H1 (cell line): ENCODE data around the gene ARF6. TPM values are rescaled to one million over a fixed set of nuclear protein-coding genes. Genes with fewer than 3 reads are reported as not detected.

Source experiments
- CTCF ChIA-PET: fragments of 300-600 bp; sonication (Branson Sonifier 250); formaldehyde crosslinking; loops from one replicate; lab custom pipeline; 2021; ENCODE audit not compliant: partially characterized antibody; lab: Charles Lee
- POLR2A ChIA-PET: fragments of 300-600 bp; sonication (Branson Sonifier 250); formaldehyde crosslinking; loops from one replicate; lab custom pipeline; 2021; ENCODE audit warnings: inconsistent platforms; ENCODE audit not compliant: partially characterized antibody; lab: Charles Lee
- DNase-seq, 2 experiments: peaks; one replicate each; pipeline versions ENCODE4 v3.0.0 to v3.0.0-alpha.2; 2010 to 2022; ENCODE audit warnings: low spot score in 2 of 2, low read depth in 1 of 2, mixed read lengths in 1 of 2
- FAIRE-seq: peaks from 2 replicates; lab custom pipeline; 2011; peaks lifted over from hg19 to GRCh38; lab: Jason Lieb, UNC
- H2AFZ ChIP-seq: 2 replicates; pipeline ENCODE4 v1.8.1; 2012; ENCODE audit warnings: low read length, inconsistent platforms
- H2AK5ac ChIP-seq: 2 replicates; pipeline ENCODE4 v1.6.1; 2013; ENCODE audit warnings: low read depth, low read length
- H2BK120ac ChIP-seq: replicated peaks from 2 replicates; pipeline ENCODE3; 2013; ENCODE audit warnings: low read depth, low read length, inconsistent platforms
- H2BK12ac ChIP-seq: 2 replicates; pipeline ENCODE4 v1.6.1; 2013; ENCODE audit warnings: low read depth, low read length
- H2BK15ac ChIP-seq: 2 replicates; pipeline ENCODE4 v1.6.1; 2013; ENCODE audit warnings: low read length
- H2BK20ac ChIP-seq: 2 replicates; pipeline ENCODE4 v1.6.1; 2013; ENCODE audit warnings: low read length
- H2BK5ac ChIP-seq: 2 replicates; pipeline ENCODE4 v1.6.1; 2013; ENCODE audit warnings: low read depth, low read length
- H3K14ac ChIP-seq: 2 replicates; pipeline ENCODE4 v1.6.1; 2013; ENCODE audit warnings: inconsistent platforms; ENCODE audit not compliant: insufficient read length
- H3K18ac ChIP-seq: 2 replicates; pipeline ENCODE4 v1.6.1; 2013; ENCODE audit warnings: low read length; ENCODE audit errors: extremely low read depth
- H3K23ac ChIP-seq: 2 replicates; pipeline ENCODE4 v1.6.1; 2013; ENCODE audit warnings: inconsistent platforms; ENCODE audit not compliant: insufficient read length
- H3K23me2 ChIP-seq: 2 replicates; pipeline ENCODE4 v1.6.1; 2013; ENCODE audit warnings: low read depth, low read length
- H3K27ac ChIP-seq: 2 replicates; pipeline ENCODE4 v1.6.1; 2011; ENCODE audit warnings: low read depth, low read length, inconsistent platforms
- H3K27me3 ChIP-seq, 4 experiments: replicated peaks in 1 of 4; 1 replicate in 1 of 4; 2 replicates in 3 of 4; pipeline versions ENCODE4 v1.6.1 to v1.8.1; 2011 to 2013; ENCODE audit warnings: low read length in 3 of 4, mild to moderate bottlenecking in 3 of 4, inconsistent platforms in 2 of 4, mixed read lengths in 2 of 4, moderate library complexity in 1 of 4; ENCODE audit not compliant: control insufficient read depth in 3 of 4, insufficient read depth in 3 of 4; ENCODE audit errors: extremely low read depth in 1 of 4
- H3K36me3 ChIP-seq, 4 experiments: 2 replicates each; pipeline versions ENCODE4 v1.6.1 to v1.8.1; 2011 to 2013; ENCODE audit warnings: mild to moderate bottlenecking in 4 of 4, low read length in 3 of 4, moderate library complexity in 2 of 4, control low read depth in 1 of 4, inconsistent platforms in 1 of 4; ENCODE audit not compliant: insufficient read depth in 4 of 4, control insufficient read depth in 2 of 4
- H3K4ac ChIP-seq: replicated peaks from 2 replicates; pipeline ENCODE3; 2013; ENCODE audit warnings: low read length, low read depth, mixed read lengths, inconsistent platforms; ENCODE audit not compliant: insufficient read length
- H3K4me1 ChIP-seq, 4 experiments: replicated peaks in 1 of 4; 1 replicate in 1 of 4; 2 replicates in 3 of 4; pipeline versions ENCODE4 v1.6.1 to v1.8.1; 2011 to 2013; ENCODE audit warnings: low read length in 3 of 4, inconsistent platforms in 2 of 4, mixed read lengths in 1 of 4; ENCODE audit not compliant: insufficient read depth in 4 of 4, control insufficient read depth in 3 of 4
- H3K4me2 ChIP-seq, 2 experiments: 2 replicates each; pipeline versions ENCODE4 v1.6.1 to v1.8.1; 2011 to 2013; ENCODE audit warnings: low read depth in 2 of 2, low read length in 2 of 2, control low read depth in 1 of 2, inconsistent platforms in 1 of 2, mild to moderate bottlenecking in 1 of 2; ENCODE audit not compliant: insufficient read depth in 1 of 2
- H3K4me3 ChIP-seq, 4 experiments: fragments of 200-600, 300-600 bp in 1 of 4; sonication (generic), shearing (Covaris generic), sonication (Bioruptor Twin) in 1 of 4; 2 replicates each; pipeline versions ENCODE4 v1.5.1 to v1.8.1; 2011 to 2016; ENCODE audit warnings: low read length in 4 of 4, low read depth in 3 of 4, control low read depth in 2 of 4, inconsistent platforms in 2 of 4, mild to moderate bottlenecking in 2 of 4, mixed read lengths in 1 of 4, moderate library complexity in 1 of 4; ENCODE audit not compliant: insufficient read depth in 2 of 4; ENCODE audit errors: extremely low read depth in 1 of 4
- H3K56ac ChIP-seq: replicated peaks from 2 replicates; pipeline ENCODE3; 2013; ENCODE audit warnings: low read depth, mild to moderate bottlenecking, mixed read lengths, low read length, inconsistent platforms; ENCODE audit not compliant: insufficient read length
- H3K79me1 ChIP-seq: 2 replicates; pipeline ENCODE4 v1.6.1; 2013; ENCODE audit warnings: low read depth, low read length, control low read depth
- H3K79me2 ChIP-seq, 2 experiments: 2 replicates each; pipeline versions ENCODE4 v1.6.1 to v1.8.1; 2012 to 2013; ENCODE audit warnings: low read length in 2 of 2, mild to moderate bottlenecking in 2 of 2, inconsistent platforms in 1 of 2; ENCODE audit not compliant: insufficient read depth in 2 of 2, control insufficient read depth in 1 of 2
- H3K9ac ChIP-seq, 4 experiments: replicated peaks in 1 of 4; 1 replicate in 1 of 4; 2 replicates in 3 of 4; pipeline versions ENCODE4 v1.6.1 to v1.8.1; 2011 to 2013; ENCODE audit warnings: low read depth in 3 of 4, low read length in 3 of 4, control low read depth in 2 of 4, mild to moderate bottlenecking in 2 of 4, moderate library complexity in 2 of 4, inconsistent platforms in 1 of 4; ENCODE audit errors: extremely low read depth in 1 of 4
- H3K9me3 ChIP-seq, 2 experiments: 2 replicates each; pipeline versions ENCODE4 v1.6.1 to v1.8.1; 2012 to 2013; ENCODE audit warnings: mild to moderate bottlenecking in 2 of 2, moderate library complexity in 2 of 2, control low read depth in 1 of 2, inconsistent platforms in 1 of 2, low read depth in 1 of 2, low read length in 1 of 2, mixed read lengths in 1 of 2; ENCODE audit not compliant: insufficient read depth in 2 of 2
- H4K20me1 ChIP-seq, 2 experiments: replicated peaks in 1 of 2; 2 replicates each; pipeline versions ENCODE3 to v1.8.1; 2011 to 2013; ENCODE audit warnings: inconsistent platforms in 2 of 2, low read length in 2 of 2, mild to moderate bottlenecking in 1 of 2; ENCODE audit not compliant: insufficient read depth in 2 of 2, control insufficient read depth in 1 of 2
- H4K5ac ChIP-seq: 2 replicates; pipeline ENCODE4 v1.6.1; 2013; ENCODE audit warnings: low read length, low read depth, mixed read lengths, inconsistent platforms; ENCODE audit not compliant: insufficient read length
- H4K8ac ChIP-seq: 2 replicates; pipeline ENCODE4 v1.8.0; 2013; ENCODE audit warnings: mild to moderate bottlenecking, moderate library complexity, low read length, inconsistent platforms; ENCODE audit not compliant: insufficient read depth; ENCODE audit errors: extremely low read depth
- H4K91ac ChIP-seq: replicated peaks from 2 replicates; pipeline ENCODE3; 2013; ENCODE audit warnings: low read length, mixed read lengths, inconsistent platforms; ENCODE audit not compliant: insufficient read length
- SIRT6 ChIP-seq: IDR thresholded peaks from one replicate; pipeline ENCODE4 v1.7.1; 2012; ENCODE audit warnings: low read length, inconsistent platforms
- SRF ChIP-seq: IDR thresholded peaks from 2 replicates; pipeline ENCODE4 v1.6.1; 2011; ENCODE audit warnings: mild to moderate bottlenecking, low read depth, low read length, moderate library complexity
- YY1 ChIP-seq: IDR thresholded peaks from 2 replicates; pipeline ENCODE4 v1.6.1; 2011; ENCODE audit warnings: low read depth, mild to moderate bottlenecking, low read length
- WGBS, 2 experiments: shearing (Covaris generic) in 1 of 2; methylation state at CpG; one replicate each; pipeline versions ENCODE4 v1.1.6 to v1.1.7; 2013 to 2015; ENCODE audit warnings: low lambda C conversion rate in 2 of 2, mixed read lengths in 2 of 2, inconsistent platforms in 1 of 2, low coverage in 1 of 2, missing lambda C conversion rate in 1 of 2; ENCODE audit not compliant: insufficient replicate concordance in 2 of 2, insufficient coverage in 1 of 2, insufficient read length in 1 of 2; ENCODE audit errors: extremely low coverage in 1 of 2, missing lambda C conversion rate in 1 of 2; 5-methylcytosine and 5-hydroxymethylcytosine counted together
- polyA plus RNA-seq, 7 experiments: library from polyadenylated mRNA; depleted of rRNA in 3 of 7; stranded (reverse) in 5 of 7; unstranded in 2 of 7; fragments of >200 nt in 5 of 7; fragments of 200-250 nt in 2 of 7; gene quantifications; 1 replicate in 5 of 7; 2 replicates in 1 of 7; 4 replicates in 1 of 7; pipeline versions ENCODE4 v1.2.1 to v1.2.3, GENCODE V29; 2011 to 2013; ENCODE audit warnings: missing spikeins in 2 of 7, mixed read lengths in 2 of 7
- total RNA-seq: library from RNA; stranded (reverse); fragmentation: NEBNext Ultra II Directional; extraction: Animal tissue kit (Norgen Biotek cat#: 25700); gene quantifications from 2 replicates; pipeline ENCODE4 v1.2.1, GENCODE V29; 2021

The ARF6 gene
- total and polyA plus RNA-seq, 2 of the 8 experiments (the other 6 are each of a cell fraction or from before 2014, with no cell fraction given) = 17.2 to 56.7 TPM

DNA sequence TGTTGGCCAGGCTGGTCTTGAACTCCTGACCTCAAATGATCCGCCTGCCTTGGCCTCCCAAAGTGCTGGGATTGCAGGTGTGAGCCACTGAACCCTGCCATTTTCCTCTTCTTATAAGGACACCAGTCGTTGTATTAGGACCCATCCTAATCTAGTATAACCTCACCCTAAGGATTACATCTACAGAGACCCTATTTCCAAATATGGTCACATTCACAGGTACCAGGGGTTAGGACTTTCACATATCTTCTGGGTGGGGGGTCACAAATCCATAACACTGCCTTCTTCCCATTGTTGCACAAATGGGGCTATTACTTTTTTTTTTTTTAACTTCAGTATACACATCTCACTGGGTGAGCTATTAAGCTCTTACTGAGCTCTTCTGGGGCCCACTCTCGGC is 38.6 kb downstream of the ARF6 start:
- FAIRE-seq = no peak
- WGBS, 2 experiments = 74% methylated on average over 3 of the region's 3 CpGs; no CpG with 5 or more reads in 1 of the 2 experiments

More for the DNA sequence above, 38.6 kb downstream of the ARF6 start:
- CTCF ChIA-PET = no interaction called here
- Histone ChIP-seq H4K91ac (no peak overlapping the region), H2AK5ac (no peak overlapping the region), H2BK12ac (no peak overlapping the region), H3K79me2 (no peaks in the 10 kb centered on the region), H2BK120ac (no peak overlapping the region), H3K23me2 (no peaks in the 10 kb centered on the region)
- DNase-seq = peak in 1 of 2 experiments; percentile 7
- TF ChIP-seq SRF (peak; percentile 71; the same call in 1 of the 2 replicates), SIRT6 (no peak), YY1 (no peak)
- TF ChIP-seq, all 59 proteins: peak for 1
- H3K27ac ChIP-seq = no peak overlapping the region
- H3K9ac ChIP-seq = no peak overlapping the region
- no peak overlapping the region for H4K5ac ChIP-seq
- POLR2A ChIA-PET = interaction anchor here (1.3 kb wide), 1 partner anchor 39 kb away, joined by 4 read pairs; the partner anchor contains the start of gene ARF6
- no peaks in the 10 kb centered on the region for H3K27me3 ChIP-seq
- no peak overlapping the region for H3K56ac ChIP-seq
- no peak overlapping the region for H3K4me2 ChIP-seq
- H3K23ac ChIP-seq = no peak overlapping the region
- H3K9me3 ChIP-seq = 0 out of 4 replicates have a peak, but pooled peaks cover 0 to 4% of the 10 kb centered on the region in 2 experiments
- H4K20me1 ChIP-seq = no peaks in the 10 kb centered on the region
- H2BK5ac ChIP-seq = no peak overlapping the region
- no peaks in the 10 kb centered on the region for H3K4me1 ChIP-seq
- no peak overlapping the region for H2AFZ ChIP-seq
- no peak overlapping the region for H3K14ac ChIP-seq
- no peaks in the 10 kb centered on the region for H3K79me1 ChIP-seq
- no peaks in the 10 kb centered on the region for H3K36me3 ChIP-seq
- no peak overlapping the region for H2BK15ac ChIP-seq
- H3K18ac ChIP-seq = no peak overlapping the region
- H3K4ac ChIP-seq = no peak overlapping the region
- H2BK20ac ChIP-seq = no peak overlapping the region
- H3K4me3 ChIP-seq = no peak overlapping the region
- no peak overlapping the region for H4K8ac ChIP-seq
